ENCODE results near the gene KCNJ12. TPM values are rescaled to one million over a fixed set of nuclear protein-coding genes. Genes with fewer than 3 reads are reported as not detected.
"Not testable (repeated sequence)": the region's sequence is repeated elsewhere in the genome, so short reads cannot be mapped to it uniquely, and the experiment has no call there.

Gene KCNJ12
- not detected in 2 replicates for total RNA-seq

DNA sequence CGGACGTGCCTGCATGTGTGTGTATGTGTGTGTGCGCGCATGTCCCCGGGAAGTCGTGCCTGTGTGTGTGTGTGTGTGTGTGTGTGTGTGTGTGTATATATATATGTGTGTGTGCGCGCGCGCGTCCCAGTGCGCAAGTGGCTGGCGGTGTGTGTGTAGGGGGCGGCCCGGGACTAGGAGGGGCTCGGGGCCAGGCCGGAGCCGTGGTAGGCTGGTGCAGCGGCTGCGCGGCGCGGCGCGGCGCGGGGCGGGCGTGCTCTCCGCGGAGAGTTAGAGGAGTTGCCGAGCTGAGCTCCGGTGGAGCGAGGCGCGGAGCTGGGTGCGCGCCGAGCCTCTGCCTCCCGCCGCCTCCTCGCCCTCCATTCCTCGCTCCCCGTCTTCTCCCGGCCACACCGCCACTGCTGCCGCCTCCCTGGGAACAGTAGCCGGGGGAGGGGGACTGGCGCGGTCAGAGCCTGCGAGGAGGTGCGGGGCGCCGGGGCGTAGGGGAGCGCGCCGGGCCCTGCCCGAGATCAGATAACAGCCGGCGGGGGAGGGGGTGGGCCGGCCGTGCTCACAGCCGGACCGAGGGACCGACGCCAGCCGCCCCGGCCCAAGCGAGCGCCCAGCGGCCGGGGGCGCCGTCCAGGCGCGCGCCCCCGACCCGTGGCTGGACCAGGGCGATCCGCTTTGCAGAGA lies at the start of gene KCNJ12:
Gene KCNJ12 (plus strand): TSS at position 277 of the 678 bp plus-strand sequence. CDS start 38,986 bp downstream, outside the sequence.
- Mint-ChIP-seq H3K36me3 (ENCODE audit: low read depth) (no peaks in the 10 kb centered on the region), H3K27ac (no peak within 1 kb of the TSS), H3K4me1 (ENCODE audit: low read depth) (no peaks in the 10 kb centered on the region), H3K27me3 (ENCODE audit: insufficient read depth) (peaks cover 28% of the 10 kb centered on the region), H3K9me3 (no peaks in the 10 kb centered on the region), H3K4me3 (no peak within 1 kb of the TSS)
- DNase-seq (ENCODE audit: low spot score) = no peak
- intact Hi-C loops (cut with micrococcal nuclease) = loop anchor here (5.0 kb wide), 1 partner anchor 136 kb away; no protein-coding TSS in a partner anchor

DNA sequence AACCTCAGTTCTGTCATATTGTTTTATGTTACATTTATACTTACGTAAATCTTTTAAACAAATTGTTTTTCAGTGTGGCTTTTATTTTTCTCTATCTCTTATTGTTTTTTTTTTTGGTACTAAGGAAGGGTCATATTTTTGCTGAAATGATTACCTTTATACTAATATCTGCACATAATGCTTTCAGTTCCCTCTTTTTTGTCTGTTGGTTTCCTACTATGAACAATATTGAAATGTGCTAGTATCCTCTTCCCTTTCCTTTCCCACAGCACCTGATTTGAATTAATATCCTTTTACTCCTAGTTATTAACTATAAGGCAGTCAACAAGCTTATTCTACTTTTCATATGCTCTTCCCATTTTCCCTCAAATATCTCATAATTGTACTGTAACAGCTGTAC lies 48.2 kb upstream of the KCNJ12 start:
- DNase-seq (ENCODE audit: low spot score); intact Hi-C loops (cut with micrococcal nuclease); H3K4me1 Mint-ChIP-seq (ENCODE audit: low read depth); H3K9me3 Mint-ChIP-seq; H3K27ac Mint-ChIP-seq; H3K36me3 Mint-ChIP-seq (ENCODE audit: low read depth); H3K4me3 Mint-ChIP-seq: not testable (repeated sequence)
- peaks cover 11% of the 10 kb centered on the region for H3K27me3 Mint-ChIP-seq (ENCODE audit: insufficient read depth)

DNA sequence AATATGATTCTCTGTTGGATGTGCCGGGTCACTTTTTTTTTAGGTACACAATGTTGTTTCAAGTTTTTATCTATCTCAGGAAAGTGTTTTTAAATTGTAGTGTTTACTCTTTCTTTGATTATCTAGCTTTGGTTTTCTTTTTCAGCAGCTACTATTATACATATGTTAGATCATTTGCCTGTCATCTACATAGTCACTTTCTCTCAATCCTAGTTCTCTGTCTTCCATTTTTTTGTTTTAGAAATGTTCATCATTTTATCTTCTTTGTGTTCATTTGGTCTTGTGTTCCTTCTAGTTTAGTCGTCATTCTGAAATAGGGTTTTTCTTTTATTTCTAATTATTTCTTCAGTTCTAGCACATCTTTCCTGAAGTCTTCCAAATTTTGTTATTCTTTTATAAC lies 47.4 kb upstream of the KCNJ12 start:
- H3K9me3 Mint-ChIP-seq; intact Hi-C loops (cut with micrococcal nuclease); DNase-seq (ENCODE audit: low spot score): not testable (repeated sequence)

DNA sequence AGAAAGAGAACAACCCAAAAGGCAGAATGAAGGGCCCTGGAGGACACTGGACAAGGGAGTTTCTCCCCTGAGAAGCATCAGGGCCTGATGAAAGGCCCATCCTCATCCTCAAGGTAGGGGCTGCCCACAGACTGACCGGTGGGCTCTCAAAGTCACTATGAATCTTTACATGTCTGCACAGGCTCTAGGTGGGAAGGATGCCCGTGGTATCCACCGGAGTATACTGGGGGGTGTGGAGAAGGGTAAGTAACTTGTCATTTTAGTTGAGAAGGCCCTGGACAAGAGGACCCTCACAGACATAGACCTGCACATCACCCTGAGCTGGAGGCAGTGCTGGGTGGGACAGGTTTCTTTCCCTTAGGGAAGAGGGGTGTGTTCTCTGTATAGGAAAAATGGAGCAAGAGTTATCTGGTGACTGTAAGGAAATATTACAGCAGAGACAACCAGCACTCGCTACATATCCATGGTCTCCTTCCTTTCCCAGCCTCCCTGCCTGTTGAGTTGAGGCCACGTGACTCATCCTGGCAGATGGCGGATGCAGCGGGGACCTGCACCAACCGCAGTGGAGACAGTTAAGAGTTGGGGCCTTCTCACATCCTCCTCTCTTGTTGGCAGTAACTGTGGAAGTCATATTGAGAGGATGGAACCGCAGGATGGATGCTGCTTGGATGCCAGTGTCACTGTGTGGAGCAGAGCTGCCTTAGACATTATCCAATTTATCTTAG lies 45.6 kb upstream of the KCNJ12 start:
- Mint-ChIP-seq H3K36me3 (ENCODE audit: low read depth) (no peaks in the 10 kb centered on the region), H3K4me3 (no peak overlapping the region), H3K4me1 (ENCODE audit: low read depth) (no peaks in the 10 kb centered on the region), H3K9me3 (peaks cover 6% of the 10 kb centered on the region), H3K27ac (no peak overlapping the region), H3K27me3 (ENCODE audit: insufficient read depth) (peaks cover 2% of the 10 kb centered on the region)
- no peak for DNase-seq (ENCODE audit: low spot score)
- intact Hi-C loops (cut with micrococcal nuclease) = no loop called here

More for the DNA sequence above, 47.4 kb upstream of the KCNJ12 start:
- H3K27ac Mint-ChIP-seq; H3K4me3 Mint-ChIP-seq; H3K4me1 Mint-ChIP-seq (ENCODE audit: low read depth); H3K36me3 Mint-ChIP-seq (ENCODE audit: low read depth); H3K27me3 Mint-ChIP-seq (ENCODE audit: insufficient read depth): not testable (repeated sequence)

DNA sequence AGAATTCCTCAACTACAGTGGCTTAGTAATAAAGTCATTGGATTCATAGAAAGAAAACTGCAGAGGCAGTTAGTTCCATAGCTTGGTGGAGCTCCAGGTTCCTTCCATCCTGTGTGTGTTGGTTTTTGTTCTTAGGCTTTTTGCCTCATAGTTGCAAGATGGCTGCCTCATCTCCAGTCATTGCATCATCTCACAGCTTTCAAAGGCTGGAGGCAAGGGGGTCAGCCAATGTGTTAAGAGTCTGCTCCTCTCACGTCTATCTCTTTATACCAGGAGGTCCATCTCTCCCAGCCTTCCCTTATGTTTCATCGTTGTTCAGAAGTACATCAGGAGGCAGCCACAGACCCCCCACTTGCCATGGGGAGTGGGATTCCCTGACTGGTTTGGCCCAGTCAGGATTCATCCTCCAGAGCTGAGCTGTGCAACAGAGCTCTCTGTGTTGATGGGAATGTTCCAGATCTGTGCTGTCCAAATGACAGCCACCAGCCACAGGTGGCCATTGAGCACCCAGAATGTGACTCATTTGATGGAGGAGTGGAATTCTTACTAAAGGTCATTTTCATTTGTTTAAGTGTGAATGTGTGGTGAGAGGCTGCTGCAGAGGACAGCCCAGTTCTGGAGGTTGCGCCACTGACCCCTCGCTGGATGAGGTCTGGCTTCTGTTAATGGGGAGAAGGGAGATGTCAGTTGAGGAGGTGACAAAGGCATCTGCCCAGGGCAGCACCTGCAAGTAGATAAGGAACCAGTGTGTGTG lies 39.4 kb upstream of the KCNJ12 start:
- H3K27me3 Mint-ChIP-seq (ENCODE audit: insufficient read depth); intact Hi-C loops (cut with micrococcal nuclease): not testable (repeated sequence)

DNA sequence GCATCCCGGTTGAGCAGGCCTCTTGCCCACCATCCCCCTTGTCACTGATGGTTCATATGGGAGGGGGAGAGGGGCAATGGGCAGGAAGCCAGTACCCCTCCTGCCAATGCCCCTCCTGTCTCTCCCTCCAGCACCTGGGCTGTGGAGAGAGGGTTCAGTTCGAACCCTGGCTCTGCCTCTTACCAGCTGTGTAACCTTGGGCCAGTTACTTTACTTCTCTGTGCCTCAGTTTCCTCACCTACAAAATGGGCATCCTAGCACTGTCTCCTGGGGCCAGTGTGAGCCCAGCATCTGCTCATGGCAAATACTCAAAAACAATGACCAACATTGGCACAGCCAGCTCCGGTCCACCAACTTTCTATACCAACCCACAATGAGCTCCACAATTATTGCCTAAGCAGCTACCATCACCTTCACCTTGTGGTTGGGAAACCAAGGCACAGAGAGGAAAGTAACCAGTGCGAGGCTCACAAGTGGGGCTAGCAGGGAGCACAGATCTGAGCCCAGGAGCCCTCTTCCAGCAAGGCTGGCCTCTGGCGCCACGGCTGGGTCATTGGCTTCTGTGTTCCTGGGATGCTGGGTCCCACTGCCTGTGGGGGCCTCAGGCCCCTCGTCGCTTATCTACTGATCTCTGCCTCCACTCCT lies 38.1 kb upstream of the KCNJ12 start:
- not testable (repeated sequence) for H3K36me3 Mint-ChIP-seq (ENCODE audit: low read depth)

More for the DNA sequence above, 39.4 kb upstream of the KCNJ12 start:
- H3K36me3 Mint-ChIP-seq (ENCODE audit: low read depth); H3K4me1 Mint-ChIP-seq (ENCODE audit: low read depth); H3K27ac Mint-ChIP-seq; H3K9me3 Mint-ChIP-seq; DNase-seq (ENCODE audit: low spot score); H3K4me3 Mint-ChIP-seq: not testable (repeated sequence)

DNA sequence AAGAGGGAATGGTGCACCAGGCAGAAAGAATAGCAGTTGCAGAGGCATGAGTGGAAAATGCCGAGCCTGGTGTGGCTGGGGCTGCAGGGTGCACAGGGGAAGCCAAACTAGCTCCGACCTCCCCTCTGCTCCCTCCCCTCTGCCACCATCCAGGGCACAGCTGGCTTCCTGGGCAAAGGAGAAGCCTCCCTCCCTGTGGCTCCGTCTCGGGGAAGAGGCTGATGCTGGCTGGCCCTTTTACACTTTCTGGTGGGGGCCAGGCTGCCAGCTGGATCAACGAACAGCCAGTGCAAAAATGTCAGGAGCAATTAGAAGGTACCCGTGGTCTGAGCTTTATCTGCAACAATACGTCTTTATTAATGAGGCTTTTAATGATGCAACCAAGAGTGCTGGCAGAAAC lies 37.1 kb upstream of the KCNJ12 start:
- Mint-ChIP-seq H3K4me3 (no peak overlapping the region), H3K27me3 (ENCODE audit: insufficient read depth) (no peaks in the 10 kb centered on the region), H3K27ac (no peak overlapping the region), H3K4me1 (ENCODE audit: low read depth) (no peaks in the 10 kb centered on the region), H3K36me3 (ENCODE audit: low read depth) (no peaks in the 10 kb centered on the region), H3K9me3 (no peaks in the 10 kb centered on the region)
- DNase-seq (ENCODE audit: low spot score) = no peak
- intact Hi-C loops (cut with micrococcal nuclease) = no loop called here

More for the DNA sequence above, 38.1 kb upstream of the KCNJ12 start:
- H3K27me3 Mint-ChIP-seq (ENCODE audit: insufficient read depth); intact Hi-C loops (cut with micrococcal nuclease); H3K9me3 Mint-ChIP-seq; H3K4me3 Mint-ChIP-seq; H3K27ac Mint-ChIP-seq; DNase-seq (ENCODE audit: low spot score); H3K4me1 Mint-ChIP-seq (ENCODE audit: low read depth): not testable (repeated sequence)

DNA sequence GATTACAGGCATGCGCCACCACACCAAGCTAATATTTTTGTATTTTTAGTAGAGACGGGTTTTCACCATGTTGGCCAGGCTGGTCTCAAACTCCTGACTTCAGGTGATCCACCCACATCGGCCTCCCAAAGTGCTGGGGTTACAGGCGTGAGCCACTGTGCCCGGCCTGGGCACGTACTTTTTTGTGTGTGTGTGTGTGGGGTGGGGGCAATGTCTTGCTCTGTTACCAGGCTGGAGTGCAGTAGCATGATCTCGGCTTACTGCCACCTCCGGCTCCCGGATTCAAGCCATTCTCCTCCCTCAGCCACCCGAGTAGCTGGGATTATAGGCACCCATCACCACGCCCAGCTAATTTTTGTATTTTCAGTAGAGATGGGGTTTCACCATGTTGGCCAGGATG lies 36.6 kb upstream of the KCNJ12 start:
- H3K27me3 Mint-ChIP-seq (ENCODE audit: insufficient read depth); H3K4me1 Mint-ChIP-seq (ENCODE audit: low read depth); H3K27ac Mint-ChIP-seq; H3K4me3 Mint-ChIP-seq; DNase-seq (ENCODE audit: low spot score); H3K9me3 Mint-ChIP-seq; intact Hi-C loops (cut with micrococcal nuclease); H3K36me3 Mint-ChIP-seq (ENCODE audit: low read depth): not testable (repeated sequence)

DNA sequence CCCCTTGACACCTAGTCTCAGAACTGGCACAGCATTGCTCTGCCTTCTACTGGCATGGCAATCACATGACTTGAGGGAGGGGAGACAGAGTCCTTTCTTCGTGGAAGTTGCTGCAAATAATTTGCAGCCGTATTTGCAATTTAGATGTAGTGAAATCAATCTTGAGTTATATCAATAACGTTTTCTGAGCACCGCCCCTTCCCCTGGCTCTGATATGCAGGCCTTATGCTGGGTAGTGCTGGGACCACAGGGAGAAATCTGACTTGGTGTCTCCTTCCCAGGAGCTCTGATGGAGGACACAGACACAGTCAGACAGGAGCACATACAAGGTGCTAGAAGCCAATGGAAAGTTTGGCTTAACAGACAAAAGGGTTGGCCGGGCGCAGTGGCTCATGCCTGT lies 35.8 kb upstream of the KCNJ12 start:
- intact Hi-C loops (cut with micrococcal nuclease); H3K4me1 Mint-ChIP-seq (ENCODE audit: low read depth); H3K36me3 Mint-ChIP-seq (ENCODE audit: low read depth); H3K27ac Mint-ChIP-seq; H3K9me3 Mint-ChIP-seq; DNase-seq (ENCODE audit: low spot score); H3K27me3 Mint-ChIP-seq (ENCODE audit: insufficient read depth); H3K4me3 Mint-ChIP-seq: not testable (repeated sequence)

DNA sequence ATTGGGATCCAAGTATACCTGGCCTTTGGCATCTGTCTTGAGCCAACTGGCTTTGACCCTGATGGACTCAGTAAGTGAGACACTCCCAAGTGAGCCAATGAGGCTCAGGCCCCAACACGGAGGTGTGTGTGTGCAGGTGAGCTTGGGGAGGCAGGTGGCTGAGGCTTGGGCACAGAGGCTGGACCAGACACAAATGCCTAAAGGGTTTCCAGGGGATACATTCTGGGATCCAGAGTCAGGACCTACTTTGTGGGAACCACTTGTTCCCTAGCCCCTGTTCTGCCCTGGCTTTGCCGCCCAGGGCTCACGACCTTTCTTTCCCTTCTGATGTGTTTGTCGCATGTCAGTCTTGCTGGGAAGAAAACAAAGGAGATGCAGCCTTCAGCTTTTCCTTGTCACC lies 34.9 kb upstream of the KCNJ12 start:
- H3K4me3 Mint-ChIP-seq; H3K27ac Mint-ChIP-seq; DNase-seq (ENCODE audit: low spot score); H3K36me3 Mint-ChIP-seq (ENCODE audit: low read depth); H3K9me3 Mint-ChIP-seq; H3K4me1 Mint-ChIP-seq (ENCODE audit: low read depth); H3K27me3 Mint-ChIP-seq (ENCODE audit: insufficient read depth); intact Hi-C loops (cut with micrococcal nuclease): not testable (repeated sequence)

DNA sequence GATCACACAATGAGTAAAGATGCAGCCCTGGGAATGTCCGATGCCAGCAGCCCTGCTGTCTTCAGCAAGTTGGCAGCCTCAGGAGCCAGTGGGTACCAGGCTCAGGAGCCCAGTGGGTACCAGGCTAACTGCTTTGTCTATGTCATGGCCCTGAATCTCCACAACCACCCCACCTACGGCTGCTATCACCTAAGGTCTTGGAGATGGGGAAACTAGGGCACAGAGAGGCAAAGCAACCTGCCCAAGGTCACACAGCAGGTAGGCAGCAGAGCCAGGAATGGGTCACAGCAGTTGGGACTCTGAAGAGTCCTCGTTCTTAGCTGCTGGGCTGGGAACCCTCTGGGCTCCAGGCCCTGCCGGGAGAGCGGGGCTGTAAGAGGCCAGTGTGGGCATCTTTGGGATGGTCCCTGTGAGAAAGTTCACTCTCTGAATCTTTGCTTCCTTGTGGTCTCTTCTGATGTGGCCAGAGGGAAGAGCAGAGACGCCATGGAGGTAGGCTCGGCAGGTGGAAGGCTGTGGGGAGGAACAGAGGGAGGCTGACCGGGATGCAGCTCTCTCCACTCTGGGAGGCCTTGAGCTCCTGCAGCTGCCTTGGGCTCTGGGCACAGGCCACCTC lies 34.1 kb upstream of the KCNJ12 start:
- intact Hi-C loops (cut with micrococcal nuclease); H3K4me1 Mint-ChIP-seq (ENCODE audit: low read depth); H3K27me3 Mint-ChIP-seq (ENCODE audit: insufficient read depth); H3K9me3 Mint-ChIP-seq; H3K36me3 Mint-ChIP-seq (ENCODE audit: low read depth); H3K27ac Mint-ChIP-seq; DNase-seq (ENCODE audit: low spot score); H3K4me3 Mint-ChIP-seq: not testable (repeated sequence)

DNA sequence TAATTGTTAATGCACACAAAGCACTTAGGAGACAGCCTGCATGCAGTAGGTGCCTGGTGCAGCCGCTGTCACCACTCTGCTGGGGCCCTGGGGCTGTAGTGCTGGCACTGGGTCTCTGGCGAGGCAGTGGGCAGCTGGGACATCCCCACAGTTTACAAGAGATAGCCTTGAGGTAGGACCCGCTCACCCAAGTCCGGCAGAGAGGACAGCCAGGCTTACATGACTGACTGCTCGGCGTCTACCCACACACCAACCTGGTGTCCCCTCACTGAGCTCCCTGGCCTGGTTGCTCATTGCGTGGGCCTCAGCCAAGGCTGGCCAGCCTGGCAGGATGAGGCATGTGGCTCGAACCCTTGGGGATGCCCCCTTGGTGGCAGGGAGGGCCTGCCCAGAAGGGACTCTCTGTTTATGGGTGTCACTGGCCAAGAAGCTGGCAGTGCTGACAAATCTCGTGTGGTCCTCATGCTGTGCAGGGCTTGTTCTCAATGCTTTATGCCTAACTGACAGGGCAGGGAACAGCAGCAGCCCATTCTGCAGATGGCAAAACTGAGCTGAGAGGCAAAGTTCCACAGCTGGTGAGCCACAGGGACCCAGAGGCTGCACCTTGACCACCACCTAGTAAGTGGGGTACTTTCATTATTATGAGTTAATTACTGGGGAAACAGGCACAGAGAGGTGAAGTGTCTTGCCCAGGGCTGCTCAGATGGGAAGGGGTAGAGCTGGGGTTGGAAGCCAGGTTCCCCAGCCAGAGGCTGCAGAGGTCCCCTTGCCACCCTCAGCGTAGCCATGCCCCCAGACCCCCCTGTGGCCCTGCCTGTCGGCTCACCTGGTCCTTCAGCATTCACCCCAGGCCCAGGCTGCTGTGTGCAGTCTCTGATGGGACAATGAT lies 32.9 kb upstream of the KCNJ12 start:
- H3K36me3 Mint-ChIP-seq (ENCODE audit: low read depth); intact Hi-C loops (cut with micrococcal nuclease); H3K9me3 Mint-ChIP-seq; H3K4me1 Mint-ChIP-seq (ENCODE audit: low read depth); H3K4me3 Mint-ChIP-seq; H3K27ac Mint-ChIP-seq; H3K27me3 Mint-ChIP-seq (ENCODE audit: insufficient read depth); DNase-seq (ENCODE audit: low spot score): not testable (repeated sequence)
